Right lobe of liver (tissue), 4 donors: ENCODE measurements around the gene KRT8.

Experiments
- POLR2A ChIP-seq: fragments of 450-650 bp; IDR thresholded peaks from one replicate; pipeline ENCODE4 v1.6.1; 2017; ENCODE audit warnings: antibody characterized with exemption, mild to moderate bottlenecking
- TF ChIP-seq, protein P1 (sequence below), 4 donors: fragments of 200-600 bp in 3 of 4; fragments of 450-650 bp in 1 of 4; IDR thresholded peaks; one replicate each; pipeline versions ENCODE4 v1.5.1 to v1.8.0; 2016 to 2022; ENCODE audit warnings: antibody characterized with exemption in 4 of 4, mild to moderate bottlenecking in 2 of 4
- donor health status: DM: no; HTN: no; CAD: no.
- donor health status: DM: no; HTN: no; CAD: no.
- donor health status: DM: no; HTN: yes; CAD: no.

- TF ChIP-seq, protein P1, sequence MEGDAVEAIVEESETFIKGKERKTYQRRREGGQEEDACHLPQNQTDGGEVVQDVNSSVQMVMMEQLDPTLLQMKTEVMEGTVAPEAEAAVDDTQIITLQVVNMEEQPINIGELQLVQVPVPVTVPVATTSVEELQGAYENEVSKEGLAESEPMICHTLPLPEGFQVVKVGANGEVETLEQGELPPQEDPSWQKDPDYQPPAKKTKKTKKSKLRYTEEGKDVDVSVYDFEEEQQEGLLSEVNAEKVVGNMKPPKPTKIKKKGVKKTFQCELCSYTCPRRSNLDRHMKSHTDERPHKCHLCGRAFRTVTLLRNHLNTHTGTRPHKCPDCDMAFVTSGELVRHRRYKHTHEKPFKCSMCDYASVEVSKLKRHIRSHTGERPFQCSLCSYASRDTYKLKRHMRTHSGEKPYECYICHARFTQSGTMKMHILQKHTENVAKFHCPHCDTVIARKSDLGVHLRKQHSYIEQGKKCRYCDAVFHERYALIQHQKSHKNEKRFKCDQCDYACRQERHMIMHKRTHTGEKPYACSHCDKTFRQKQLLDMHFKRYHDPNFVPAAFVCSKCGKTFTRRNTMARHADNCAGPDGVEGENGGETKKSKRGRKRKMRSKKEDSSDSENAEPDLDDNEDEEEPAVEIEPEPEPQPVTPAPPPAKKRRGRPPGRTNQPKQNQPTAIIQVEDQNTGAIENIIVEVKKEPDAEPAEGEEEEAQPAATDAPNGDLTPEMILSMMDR (IDR thresholded peaks at IDR 0.05), result no peak
- no peak for TF ChIP-seq POLR2A
Observed at GRCh38 chr12:52867642-52868041, 37.2 kb downstream of the KRT8 start.
